Right ventricle myocardium superior (tissue), 1 donor: ENCODE results near the gene EXOC3L4. TPM values are rescaled to one million over a fixed set of nuclear protein-coding genes. Genes with fewer than 3 reads are reported as not detected.
"Not testable (repeated sequence)": the region's sequence is repeated elsewhere in the genome, so short reads cannot be mapped to it uniquely, and the experiment has no call there.

Experiments
- ATAC-seq: fragments of 200-7000 bp; cut with Tn5 transposase; one replicate; pipeline ENCODE4 v1.9.1; 2020; ENCODE audit warnings: mild to moderate bottlenecking; ENCODE audit not compliant: poor library complexity
- DNase-seq: peaks from one replicate; pipeline ENCODE4 v3.0.0-alpha.2; 2020
- intact Hi-C: fragments of 100-400 bp; cut with DNase I; formaldehyde crosslinking; loops from one replicate; pipeline ENCODE4 v1.11.2; 2022
- long read RNA-seq: library from polyadenylated mRNA; unstranded; transcript quantifications from one replicate; pipeline ENCODE4 v2.0.0, GENCODE V29; 2021
- total RNA-seq: library from RNA; stranded (reverse); fragmentation: NEBNext Ultra II Directional; extraction: Animal tissue kit (Norgen Biotek cat#: 25700); gene quantifications from one replicate; pipeline ENCODE4 v1.2.1, GENCODE V29; 2021
- donor health status: DM: no; HTN: yes; CAD: no; lungs with severe emphysema.

EXOC3L4 gene
- 0.38 TPM for total RNA-seq
- long read RNA-seq = 0 reads

DNA sequence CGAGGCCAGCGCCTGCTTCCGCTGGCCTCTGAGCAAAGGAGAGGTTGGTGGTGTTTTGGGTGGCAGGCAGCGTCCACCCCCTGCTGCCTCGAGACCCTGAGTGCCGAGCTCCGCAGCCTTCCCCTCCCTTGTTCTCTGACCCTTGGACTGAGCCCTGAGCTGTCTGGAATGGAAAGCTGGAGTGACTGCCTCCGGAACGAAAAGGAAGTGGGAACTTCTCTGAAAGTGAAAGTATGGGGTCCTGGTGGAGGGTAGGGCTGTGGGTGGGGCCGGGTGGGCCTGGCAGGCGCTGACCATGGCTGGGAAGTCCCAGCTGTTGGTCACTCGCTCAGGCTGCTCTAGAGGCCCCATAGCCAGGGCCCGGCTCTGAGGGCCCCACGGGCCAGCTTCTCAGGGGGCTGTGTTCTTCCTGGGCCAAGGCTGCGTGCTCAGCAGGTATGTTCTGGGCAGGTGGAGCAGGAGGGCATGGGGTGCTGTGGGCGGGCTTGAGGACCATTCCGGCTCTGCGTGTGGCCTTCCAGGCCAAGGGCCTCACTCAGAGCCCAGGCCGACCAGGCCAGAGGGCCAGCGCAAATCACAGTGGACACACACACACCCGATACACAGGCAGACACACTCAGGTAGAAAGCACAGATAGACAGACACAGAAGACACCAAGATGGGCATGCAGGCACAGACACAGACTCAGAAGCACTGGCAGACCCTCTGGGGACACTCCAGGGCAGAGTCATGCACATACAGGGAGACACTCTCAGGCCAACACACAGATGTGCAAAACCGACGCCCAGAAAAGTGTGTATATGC, at the start of gene EXOC3L4:
Gene EXOC3L4, plus strand, starts transcription at position 320 of the 804 bp plus-strand sequence. CDS start 5,495 bp downstream, outside the sequence.
- peak; percentile 44 for ATAC-seq
- intact Hi-C loops = no loop called here
- DNase-seq = no peak

DNA sequence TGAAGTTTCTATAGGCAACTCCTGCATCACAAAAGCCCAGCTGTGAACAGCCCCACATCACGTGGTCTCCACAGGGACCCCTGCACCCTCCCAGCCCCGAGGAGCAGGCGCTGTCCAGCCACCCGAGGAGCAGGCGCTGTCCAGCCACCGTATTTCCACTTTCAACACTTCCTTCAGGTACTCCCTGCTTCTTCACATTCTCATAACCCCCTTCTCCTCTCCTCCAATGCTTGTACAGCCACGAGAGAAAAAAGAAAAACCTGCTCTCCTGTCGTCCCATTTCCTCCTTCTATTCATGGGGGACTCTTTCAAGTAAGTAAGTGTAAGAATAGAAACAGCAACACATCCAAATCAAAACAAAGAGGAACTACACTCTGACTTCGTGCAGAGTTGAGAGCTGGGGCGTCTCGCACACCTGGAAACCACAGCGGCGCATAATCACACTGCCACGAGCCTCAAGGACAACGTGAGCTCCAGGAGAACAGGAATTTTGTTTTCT, 49.1 kb upstream of the EXOC3L4 start:
- no peak for DNase-seq
- no peak for ATAC-seq
- intact Hi-C loops = no loop called here

DNA sequence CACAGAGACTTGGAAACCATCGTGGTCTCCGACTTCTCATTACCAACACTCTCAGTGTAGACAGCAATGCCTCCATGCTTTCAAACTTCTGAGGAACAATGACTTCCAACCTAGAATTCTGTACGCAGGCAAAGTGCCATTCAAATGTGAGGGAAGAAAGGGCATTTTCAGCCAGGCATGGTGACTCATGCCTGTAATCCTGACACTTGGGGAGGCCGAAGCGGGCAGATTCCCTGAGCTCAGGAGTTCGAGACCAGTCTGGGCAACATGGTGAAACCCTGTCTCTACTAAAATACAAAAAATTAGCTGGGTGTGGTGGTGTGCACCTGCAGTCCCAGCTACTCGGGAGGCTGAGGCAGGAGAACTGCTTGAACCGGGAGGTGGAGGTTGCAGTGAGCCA, 47.1 kb upstream of the EXOC3L4 start:
- ATAC-seq, DNase-seq, intact Hi-C loops: not testable (repeated sequence)

DNA sequence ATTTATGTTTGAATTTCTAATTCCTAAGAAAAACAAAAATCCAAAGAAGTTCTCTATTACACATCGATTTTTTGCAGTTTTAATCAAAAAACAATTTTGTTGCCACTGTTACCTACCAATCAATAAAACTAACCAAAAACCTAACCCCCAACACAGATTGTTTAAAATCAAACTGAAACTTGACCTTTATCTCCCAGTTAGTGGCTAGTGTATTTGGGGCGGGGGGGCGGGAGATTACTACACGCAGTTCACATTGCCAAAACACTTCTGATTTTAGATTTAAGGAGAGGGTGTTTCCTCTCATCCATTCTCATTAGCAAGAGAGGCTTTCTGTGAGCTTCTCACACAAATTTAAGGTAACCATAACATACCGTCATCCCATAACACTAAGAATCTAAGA, 43.6 kb upstream of the EXOC3L4 start:
- ATAC-seq (no peak), DNase-seq (no peak)
- intact Hi-C loops = no loop called here

DNA sequence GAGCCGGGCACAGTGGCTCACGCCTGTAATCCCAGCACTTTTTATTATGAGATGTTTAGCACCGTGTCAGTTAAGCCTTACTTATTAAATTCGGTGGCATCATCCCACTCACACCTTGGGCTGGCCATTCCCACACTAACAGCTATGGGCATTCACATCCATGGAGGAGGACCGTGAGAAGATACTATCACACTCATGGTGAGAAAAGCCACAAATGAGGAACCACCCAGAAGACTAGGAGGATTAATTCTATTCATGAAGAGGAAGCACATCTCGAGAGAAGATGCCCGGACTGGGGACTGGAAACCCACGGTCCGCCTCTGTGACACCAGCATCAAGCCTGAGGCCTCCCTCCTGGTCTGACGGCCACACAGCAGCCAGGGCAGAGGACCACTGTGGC, 42.1 kb upstream of the EXOC3L4 start:
- DNase-seq = no peak
- intact Hi-C loops = no loop called here
- no peak for ATAC-seq

DNA sequence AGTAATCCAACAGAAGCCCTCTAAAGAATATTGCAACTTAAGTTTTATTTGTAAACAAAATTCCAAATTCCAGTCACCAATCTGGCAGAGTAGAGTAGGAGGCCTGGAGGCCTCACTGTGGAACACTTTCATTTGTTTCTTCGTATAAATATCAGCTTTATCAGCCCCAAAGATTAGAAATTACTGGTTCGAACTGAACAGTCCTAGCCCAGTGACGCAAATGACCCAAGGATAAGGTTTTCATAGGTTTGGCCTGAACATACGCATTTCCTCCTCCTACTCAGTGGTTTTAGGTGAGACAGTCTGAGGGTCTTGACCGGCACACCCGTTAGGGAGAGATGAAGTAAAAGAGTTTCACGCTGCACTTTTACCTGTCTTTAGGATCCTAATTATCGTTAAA, 38.8 kb upstream of the EXOC3L4 start:
- ATAC-seq (no peak), DNase-seq (no peak)
- intact Hi-C loops = no loop called here

DNA sequence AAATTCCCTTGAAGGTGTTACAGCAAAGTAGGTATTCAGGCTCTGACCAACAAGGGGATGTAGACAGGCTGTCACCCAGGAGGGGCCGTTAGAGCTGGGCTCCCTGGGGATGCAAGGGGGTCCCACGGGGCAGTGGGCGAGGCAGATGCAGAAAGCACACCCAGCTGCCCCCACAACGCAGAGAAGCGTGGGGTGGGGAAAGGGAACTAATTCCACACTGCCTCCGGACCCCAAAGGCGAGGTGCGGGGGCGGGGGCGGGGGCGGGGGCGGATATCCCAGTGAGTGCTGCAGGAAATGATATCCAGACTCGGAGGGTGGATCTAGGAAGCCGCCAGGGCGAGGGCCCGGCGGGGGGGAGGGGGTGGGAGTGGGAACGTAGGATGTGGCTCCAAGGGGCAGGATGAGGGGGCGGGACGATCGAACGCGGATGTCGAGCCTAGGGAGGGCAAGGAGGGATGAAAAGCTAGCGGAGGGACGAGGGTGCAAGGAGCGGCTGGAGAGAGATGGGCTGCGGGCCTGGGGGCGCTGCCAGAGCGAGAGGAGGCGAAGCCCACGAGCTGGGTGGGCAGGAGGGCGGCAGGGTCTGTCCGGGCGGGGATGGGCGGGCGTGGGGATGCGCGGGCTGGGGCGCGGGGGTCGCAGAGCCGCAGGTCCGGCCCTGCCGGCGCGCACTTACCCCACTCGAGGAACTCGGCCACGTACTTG, 38.0 kb upstream of the EXOC3L4 start:
- ATAC-seq = peak; percentile 13
- DNase-seq = peak; percentile 88
- intact Hi-C loops = no loop called here

DNA sequence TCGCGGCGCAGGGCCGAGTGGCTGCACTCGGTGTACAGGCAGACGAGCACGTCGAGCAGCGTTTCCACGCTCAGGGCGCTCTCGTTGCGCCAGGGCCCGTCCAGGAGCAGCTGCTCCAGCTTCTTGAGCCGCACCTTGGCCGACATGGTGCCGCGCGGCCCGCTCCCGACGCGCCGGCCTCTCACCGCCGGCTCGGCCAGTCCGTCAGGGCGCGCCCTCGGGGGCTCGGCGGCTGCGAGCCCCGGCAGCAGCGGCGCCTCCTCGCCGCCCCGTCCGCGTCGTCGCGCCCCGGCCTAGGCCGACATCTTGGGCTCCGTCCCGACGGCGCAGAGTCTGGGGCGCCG, 37.5 kb upstream of the EXOC3L4 start:
- intact Hi-C loops = no loop called here
- peak; percentile 1 for ATAC-seq
- DNase-seq = peak; percentile 50

DNA sequence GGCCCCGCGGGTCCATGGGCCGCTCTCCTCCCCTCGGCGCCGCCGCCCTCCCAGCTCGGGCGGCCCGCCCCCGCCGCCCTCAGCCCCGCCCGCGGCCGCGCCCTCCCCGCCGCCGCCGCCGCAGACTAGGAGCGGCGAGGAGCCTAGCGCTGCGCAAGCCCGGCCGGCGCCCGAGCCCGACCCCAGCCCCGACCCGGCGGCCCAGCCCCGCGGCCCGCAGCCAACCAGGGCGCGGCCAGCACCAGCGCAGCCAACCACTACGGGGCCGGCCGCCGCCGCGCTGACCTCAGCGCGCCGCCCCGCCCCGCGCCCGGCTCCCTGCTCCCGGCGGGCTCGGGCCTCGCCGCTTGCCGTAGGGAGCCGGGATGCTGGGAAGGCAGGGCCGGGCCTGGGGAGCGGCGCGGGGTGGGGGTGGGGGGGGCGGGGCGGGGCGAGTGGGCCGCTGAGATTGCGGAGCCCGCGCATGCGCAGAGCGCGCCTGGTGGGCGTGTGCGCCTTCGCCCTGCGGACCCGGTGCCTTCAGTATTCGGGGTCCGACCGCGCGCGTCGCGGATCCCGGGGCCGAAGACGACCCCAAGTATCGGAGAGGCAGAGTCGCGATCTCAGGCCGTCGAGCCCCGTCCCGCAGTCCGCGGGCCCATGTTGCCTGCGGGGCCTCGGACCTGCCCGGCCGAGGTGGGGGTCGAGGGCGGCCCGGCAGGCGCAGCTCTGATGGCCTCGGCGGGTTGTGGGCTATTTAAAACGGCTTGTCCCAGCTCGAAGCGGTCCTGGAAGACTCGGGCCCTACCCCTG, 37.0 kb upstream of the EXOC3L4 start, which contains the start of gene CDC42BPB:
Gene CDC42BPB, minus strand, starts transcription at position 178 of the 792 bp plus-strand sequence. CDS start 376 bp downstream, outside the sequence.
- intact Hi-C loops = no loop called here
- peak; percentile 97 for ATAC-seq
- DNase-seq = peak; percentile 93

DNA sequence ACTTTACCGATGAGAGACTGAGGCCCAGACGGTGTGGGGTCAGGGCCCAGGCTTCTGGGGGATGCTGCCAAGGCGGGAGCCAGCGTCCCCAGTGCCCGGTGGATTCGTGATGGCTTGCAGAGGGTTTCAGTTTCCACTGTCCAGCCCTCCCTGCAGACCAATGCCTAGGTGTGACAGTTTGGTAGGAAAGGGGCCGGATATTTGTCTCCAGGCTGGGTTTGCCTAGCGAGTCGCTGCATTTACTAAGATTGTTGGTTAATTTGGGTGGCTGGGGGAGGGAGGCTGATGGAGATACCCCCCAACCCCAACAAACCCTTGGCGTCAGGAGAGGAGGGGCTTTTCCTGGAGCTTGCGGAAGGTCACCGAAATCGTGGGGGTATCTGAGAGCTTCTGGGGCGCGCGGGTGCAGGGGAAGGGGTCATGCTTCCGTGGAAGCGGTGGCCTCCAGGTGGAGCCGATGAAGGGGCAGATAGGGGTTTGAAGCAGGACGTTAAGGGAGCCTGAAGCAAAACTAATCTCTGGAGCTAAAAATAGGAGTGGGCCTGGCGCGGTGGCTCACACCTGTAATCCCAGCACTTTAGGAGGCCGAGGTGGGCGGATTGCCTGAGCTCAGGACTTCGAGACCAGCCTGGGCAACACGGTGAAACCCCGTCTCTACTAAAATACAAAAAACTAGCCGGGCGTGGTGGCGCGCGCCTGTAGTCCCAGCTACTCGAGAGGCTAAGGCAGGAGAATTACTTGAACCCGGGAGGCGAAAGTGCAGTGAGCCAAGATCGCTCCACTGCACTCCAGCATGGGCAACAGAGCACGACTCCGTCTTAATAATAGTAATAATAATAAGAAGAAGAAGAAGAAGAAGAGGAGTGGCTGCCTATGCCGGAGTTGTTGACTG, 36.1 kb upstream of the EXOC3L4 start:
- peak; percentile 53 for DNase-seq
- peak; percentile 34 for ATAC-seq
- intact Hi-C loops = no loop called here

DNA sequence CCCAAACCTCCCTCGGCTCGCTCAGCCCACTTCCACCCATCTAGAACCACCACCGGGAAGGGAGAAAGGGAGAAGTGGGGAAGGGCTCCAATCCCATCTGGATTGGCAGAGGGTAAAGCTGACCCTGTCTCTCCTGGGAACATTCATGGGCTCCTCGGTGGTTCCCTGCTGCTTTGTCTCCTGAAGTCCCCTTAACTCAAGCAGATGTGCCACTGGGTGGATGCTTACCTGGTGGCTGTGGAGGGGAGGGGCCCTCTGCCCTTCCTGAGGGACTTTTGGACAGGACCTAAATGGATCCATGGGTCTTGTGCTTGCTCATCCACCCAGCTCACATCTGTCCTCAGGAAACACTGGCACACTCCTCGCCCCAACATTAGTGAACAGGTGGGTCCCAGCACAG, 35.0 kb upstream of the EXOC3L4 start:
- intact Hi-C loops = no loop called here
- DNase-seq (no peak), ATAC-seq (no peak)

DNA sequence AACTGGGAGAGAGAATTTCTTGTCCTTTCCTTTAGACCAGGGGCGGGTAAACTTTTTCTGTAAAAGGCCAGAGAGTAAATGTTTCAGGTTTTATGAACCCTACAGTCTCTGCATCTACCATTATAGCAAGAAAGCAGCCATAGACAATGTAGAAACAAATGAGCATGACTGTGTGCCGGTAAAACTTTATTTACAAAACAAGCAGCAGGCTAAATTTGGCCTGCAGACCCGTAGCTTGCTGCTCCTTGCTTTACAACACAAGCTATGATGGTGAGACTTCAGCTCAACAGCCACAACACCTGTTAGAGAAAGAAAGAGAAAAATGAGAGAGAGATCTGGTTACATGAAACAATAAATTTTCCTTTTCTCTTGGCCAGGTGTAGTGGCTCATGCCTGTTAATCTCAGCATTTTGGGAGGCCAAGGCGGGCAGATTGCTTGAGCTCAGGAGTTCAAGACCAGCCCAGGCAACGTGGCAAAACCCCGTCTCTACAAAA, 33.0 kb upstream of the EXOC3L4 start:
- no peak for DNase-seq
- ATAC-seq = no peak
- intact Hi-C loops = no loop called here

DNA sequence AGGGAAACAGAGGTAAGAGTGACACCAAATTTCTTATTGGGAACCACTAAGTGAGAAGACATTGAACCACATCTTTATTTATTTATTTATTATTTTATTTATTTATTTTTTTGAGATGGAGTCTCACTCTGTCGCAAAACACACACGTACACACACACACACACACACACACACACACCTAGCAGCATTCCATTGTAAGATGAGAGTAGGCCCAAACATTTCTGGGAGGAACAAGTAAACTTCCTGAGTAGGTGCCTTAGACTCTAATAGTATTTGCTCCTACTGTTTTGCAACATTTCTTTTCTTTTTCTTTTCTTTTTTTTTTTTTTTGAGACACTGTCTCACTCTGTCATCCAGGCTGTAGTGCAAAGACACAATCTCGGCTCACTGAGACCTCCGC, 30.1 kb upstream of the EXOC3L4 start:
- ATAC-seq (no peak), DNase-seq (no peak)
- intact Hi-C loops = no loop called here

DNA sequence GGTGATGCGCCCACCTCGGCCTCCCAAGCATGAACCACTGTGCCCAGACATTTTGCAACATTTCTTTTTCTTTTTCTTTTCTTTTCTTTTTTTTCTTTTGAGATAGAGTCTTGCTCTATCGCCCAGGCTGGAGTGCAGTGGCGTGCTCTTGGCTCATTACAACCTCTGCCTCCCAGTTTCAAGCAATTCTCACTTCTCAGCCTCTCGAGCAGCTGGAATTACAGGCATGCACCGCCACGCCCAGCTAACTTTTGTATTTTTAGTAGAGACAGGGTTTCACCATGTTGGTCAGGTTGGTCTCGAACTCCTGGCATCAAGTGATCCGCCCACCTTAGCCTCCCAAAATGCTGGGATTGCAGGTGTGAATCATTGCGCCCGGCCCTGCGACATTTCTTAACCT, 29.5 kb upstream of the EXOC3L4 start:
- DNase-seq (no peak), ATAC-seq (no peak)
- intact Hi-C loops = no loop called here

DNA sequence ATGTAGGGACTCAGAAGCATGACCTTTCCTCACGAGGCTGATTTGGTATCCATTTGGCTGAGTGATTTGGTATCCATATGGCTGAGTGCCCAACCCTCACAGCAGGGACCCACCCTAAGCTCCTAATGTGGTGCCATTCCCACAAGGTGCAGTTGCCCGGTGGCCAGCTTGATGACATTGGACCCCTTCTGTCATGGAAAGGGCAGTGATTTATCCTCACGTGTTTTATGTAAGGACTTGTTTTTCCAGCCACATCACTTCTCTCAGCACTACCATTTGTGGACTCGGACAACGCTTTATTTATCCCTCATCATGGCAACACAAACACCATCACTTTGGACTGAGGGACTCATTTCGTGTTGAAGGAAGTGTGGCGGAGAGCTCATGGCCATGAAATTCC, 28.7 kb upstream of the EXOC3L4 start:
- DNase-seq (no peak), ATAC-seq (no peak)
- intact Hi-C loops = no loop called here

DNA sequence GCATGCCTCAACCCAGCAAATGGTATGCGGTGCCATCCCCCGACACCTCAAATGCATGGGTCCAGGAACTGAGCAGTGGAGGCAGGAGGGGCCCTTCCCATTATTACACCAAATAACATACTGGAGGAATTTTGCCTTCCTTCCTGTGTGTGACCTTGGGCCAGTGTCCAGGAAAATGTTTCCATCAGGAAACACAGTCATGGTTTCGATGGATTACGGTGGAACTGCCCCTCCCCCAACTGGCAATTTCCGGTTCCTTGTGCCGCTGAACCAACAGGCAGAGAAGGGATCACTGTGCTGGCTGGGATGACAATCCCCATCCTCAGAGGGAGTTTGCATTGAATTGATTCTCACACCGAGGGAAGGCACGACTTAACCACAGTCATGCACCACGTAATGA, 28.1 kb upstream of the EXOC3L4 start:
- intact Hi-C loops = no loop called here
- ATAC-seq (no peak), DNase-seq (no peak)

DNA sequence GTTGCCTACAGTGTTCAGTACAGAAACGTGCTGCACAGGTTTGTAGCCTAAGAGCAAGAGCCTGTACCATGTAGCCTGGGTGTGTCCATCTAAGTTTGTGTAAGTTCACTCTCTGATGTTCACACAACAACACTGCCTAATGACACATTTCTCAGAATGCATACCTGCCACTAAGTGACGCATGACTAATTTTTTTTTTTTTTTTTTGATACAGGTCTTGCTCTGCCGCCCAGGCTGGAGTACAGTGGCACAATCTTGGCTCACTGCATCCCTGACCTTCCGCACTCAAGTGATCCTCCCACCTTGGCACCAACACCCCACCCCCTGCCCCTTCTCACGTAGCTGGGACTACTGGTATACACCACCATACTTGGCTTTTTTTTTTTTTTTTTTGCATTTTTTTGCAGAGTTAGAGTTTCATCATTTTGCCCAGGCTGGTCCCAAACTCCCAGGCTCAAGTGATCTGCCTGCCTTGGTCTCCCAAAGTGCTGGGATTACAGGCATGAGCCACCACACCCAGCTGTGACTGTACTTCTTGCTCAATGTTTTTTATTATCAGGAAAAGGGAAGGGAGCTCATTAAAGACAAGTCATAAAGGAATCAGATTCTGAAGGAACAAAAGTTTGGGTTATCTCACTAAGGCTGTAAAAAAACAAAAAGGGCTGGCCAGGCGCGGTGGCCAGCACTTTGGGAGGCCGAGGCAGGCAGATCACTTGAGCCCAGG, 27.1 kb upstream of the EXOC3L4 start:
- DNase-seq = no peak
- ATAC-seq = peak; percentile 67
- intact Hi-C loops = no loop called here
